ENCODE measurements around the gene PDE9A. TPM values are rescaled to one million over a fixed set of nuclear protein-coding genes. Genes with fewer than 3 reads are reported as not detected.

PDE9A gene
- total RNA-seq, 2 donors from 2014 or later: 11.8 to 19.3 TPM

DNA sequence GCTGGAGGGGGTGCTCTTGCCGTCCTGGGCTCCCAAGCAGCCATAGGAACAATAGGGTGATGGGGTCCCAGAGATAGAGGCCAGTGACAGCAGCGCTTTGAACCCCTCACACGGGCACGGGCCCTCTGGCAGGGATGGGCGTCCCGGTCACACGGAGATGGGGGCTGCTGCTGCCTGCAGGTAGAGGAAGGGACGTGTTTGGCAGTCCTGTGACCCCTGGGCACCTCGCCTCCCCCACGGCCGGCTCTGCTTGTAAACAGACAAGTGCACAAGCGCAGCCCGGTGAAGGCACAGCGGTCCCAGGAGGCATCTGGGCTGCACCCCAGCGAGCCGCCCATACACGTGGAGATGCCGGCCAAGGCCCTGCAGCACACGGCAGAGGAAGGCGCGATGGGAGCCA lies 36.5 kb upstream of the PDE9A start:
- no peak for ATAC-seq (replicated peaks in 1 of 2)
- no peak overlapping the region for H3K4me3 Mint-ChIP-seq
- no peaks in the 10 kb centered on the region for H3K9me3 Mint-ChIP-seq
- DNase-seq: no peak
- peaks cover 7% of the 10 kb centered on the region for H3K4me1 Mint-ChIP-seq (ENCODE audit: low read depth)
- H3K27ac Mint-ChIP-seq: no peak overlapping the region
- H3K27me3 Mint-ChIP-seq (ENCODE audit: low read depth): no peaks in the 10 kb centered on the region
- peaks cover 0 to 5% of the 10 kb centered on the region in 2 donors for H3K36me3 Mint-ChIP-seq (ENCODE audit: insufficient read depth in 2 of 2)

DNA sequence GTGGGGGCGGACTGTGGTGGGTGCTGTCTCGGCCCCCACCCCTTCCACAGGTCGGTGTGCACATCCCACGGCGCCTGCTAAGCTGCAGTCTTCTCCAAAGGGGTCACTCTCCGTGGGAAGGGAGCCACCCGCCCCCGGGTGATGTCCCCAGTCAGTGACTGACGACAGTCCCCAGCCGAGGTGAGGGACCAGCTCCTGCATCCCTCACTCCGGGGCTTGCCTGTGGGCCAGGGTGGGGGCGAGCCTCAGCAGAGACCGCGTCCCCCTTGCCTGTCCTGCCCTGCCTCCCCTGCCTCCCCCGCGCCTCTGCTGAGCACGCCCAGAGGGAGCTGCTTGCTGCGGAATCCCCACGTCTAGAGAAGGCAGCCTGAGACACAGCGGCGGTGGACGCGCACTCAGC lies 35.9 kb upstream of the PDE9A start:
- Mint-ChIP-seq H3K4me1 (ENCODE audit: low read depth) (peaks cover 7% of the 10 kb centered on the region), H3K4me3 (no peak overlapping the region), H3K27me3 (ENCODE audit: low read depth) (no peaks in the 10 kb centered on the region), H3K36me3 (ENCODE audit: insufficient read depth in 2 of 2) (peaks cover 0 to 1% of the 10 kb centered on the region in 2 donors), H3K9me3 (no peaks in the 10 kb centered on the region), H3K27ac (no peak overlapping the region)
- DNase-seq (no peak), ATAC-seq (replicated peaks in 1 of 2) (no peak)

DNA sequence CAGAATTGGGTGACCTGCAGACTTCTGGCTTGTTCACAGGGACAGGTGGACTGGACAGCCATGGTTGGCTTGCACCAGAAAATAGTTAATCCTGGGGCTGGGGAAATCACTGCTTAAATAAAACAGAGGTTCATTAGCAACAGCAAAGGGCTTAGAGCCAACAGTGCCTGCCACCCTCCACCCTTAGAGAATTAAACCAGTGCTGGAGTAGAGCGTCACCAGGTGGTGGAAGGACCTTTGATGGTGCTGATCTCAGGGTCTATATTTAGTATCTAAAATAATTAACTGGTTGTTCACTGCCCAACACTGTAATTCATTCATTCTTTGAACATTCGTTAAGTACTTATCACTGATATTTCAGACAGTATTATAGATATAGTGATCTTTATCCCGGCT lies 34.7 kb upstream of the PDE9A start:
- Mint-ChIP-seq H3K4me1 (ENCODE audit: low read depth) (peaks cover 2% of the 10 kb centered on the region), H3K36me3 (ENCODE audit: insufficient read depth in 2 of 2) (no peaks in the 10 kb centered on the region), H3K9me3 (no peaks in the 10 kb centered on the region), H3K27ac (no peak overlapping the region), H3K27me3 (ENCODE audit: low read depth) (no peaks in the 10 kb centered on the region), H3K4me3 (no peak overlapping the region)
- DNase-seq: no peak
- ATAC-seq (replicated peaks in 1 of 2): no peak

DNA sequence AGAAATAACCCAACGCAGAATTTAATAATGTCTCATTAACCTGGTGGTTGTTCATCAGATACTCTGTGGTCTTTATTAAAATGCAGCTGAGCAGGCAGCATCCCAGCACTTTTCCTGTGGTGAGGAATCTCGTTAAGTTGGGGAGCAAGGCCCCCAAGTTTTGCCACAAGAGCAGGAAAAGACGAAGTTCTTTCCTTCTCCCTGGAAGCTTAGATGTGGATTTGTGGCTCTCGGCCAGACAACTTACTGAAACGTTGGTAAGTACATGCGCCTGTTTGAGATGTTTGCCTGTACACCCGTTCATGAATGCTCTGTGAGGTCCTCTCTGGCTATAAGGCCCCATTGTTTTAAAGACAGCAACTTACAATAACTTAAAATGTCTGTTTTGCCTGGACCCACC lies 34.3 kb upstream of the PDE9A start:
- ATAC-seq (replicated peaks in 1 of 2) (no peak), DNase-seq (no peak)
- H3K36me3 Mint-ChIP-seq (ENCODE audit: insufficient read depth in 2 of 2): no peaks in the 10 kb centered on the region
- no peaks in the 10 kb centered on the region for H3K27me3 Mint-ChIP-seq (ENCODE audit: low read depth)
- no peak overlapping the region for H3K4me3 Mint-ChIP-seq
- H3K27ac Mint-ChIP-seq: no peak overlapping the region
- H3K9me3 Mint-ChIP-seq: no peaks in the 10 kb centered on the region
- no peaks in the 10 kb centered on the region for H3K4me1 Mint-ChIP-seq (ENCODE audit: low read depth)

DNA sequence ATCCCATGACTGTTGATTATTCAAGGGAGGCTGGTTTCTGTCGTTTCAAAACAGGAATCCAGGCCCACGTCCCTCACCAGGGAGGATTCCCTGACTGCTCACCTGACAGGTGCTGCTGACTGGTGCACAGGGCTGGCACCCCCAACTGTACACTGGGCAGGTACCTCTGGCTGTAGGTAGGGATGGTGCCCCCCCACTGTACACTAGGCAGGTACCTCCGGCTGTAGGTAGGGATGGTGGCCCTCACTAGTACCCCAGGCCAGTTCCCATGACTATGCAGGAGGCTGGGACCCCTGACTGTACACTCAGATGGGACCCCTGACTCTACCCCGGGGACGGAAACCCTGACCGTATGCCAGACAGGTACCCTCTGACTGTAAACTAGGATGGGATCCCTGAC lies 33.6 kb upstream of the PDE9A start:
- ATAC-seq (replicated peaks in 1 of 2): no peak
- no peaks in the 10 kb centered on the region for H3K36me3 Mint-ChIP-seq (ENCODE audit: insufficient read depth in 2 of 2)
- no peak overlapping the region for H3K27ac Mint-ChIP-seq
- H3K4me3 Mint-ChIP-seq: no peak overlapping the region
- no peaks in the 10 kb centered on the region for H3K4me1 Mint-ChIP-seq (ENCODE audit: low read depth)
- no peaks in the 10 kb centered on the region for H3K27me3 Mint-ChIP-seq (ENCODE audit: low read depth)
- DNase-seq: no peak
- H3K9me3 Mint-ChIP-seq: no peaks in the 10 kb centered on the region

DNA sequence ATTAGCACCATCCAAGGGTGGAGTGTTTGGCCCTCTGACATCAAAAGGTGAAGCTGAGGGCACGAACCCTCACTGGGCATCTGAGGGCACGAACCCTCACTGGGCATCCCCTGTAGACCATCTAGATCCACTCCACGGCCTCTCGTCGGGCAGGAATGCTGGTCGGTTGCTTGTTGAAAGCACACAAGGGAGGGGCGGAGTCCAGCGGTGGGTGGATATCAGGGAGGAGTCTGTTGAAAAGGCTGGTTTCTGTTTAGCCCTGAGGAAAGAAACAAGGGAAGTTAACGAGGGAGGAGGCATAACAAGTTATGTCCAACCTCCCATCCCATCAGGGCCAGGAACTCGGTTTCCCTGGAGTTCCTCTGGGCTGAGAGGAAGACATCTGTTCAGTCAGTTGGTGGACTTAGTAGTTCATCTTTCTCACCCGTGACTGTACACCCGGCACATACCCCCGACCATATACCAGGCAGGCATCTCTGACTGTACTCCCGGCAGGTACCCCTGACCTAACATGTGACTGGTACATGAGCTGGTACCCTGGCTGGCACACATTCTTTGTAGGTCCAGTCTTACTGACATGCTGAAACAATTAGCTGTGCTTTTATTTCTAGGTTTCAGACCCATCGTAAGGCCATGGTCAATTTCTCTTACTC lies 32.1 kb upstream of the PDE9A start:
- H3K9me3 Mint-ChIP-seq: no peaks in the 10 kb centered on the region

DNA sequence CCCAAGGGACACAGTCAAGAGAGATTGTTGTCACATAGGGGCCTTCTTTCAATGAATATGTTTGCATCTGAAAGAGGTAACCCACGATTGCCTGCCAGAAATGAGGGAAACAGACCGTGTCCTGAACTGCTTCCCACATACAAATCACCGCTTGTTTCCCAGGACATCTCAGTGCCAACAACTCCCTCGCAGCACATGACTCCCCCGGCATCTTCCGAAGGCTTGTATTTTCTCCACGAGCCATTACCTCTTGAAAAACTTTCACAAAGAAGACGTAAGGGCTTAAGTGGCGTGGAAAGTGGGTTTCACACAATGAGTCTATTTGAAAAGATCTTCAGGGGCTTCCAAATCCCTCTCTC lies 31.6 kb upstream of the PDE9A start:
- no peaks in the 10 kb centered on the region for H3K27me3 Mint-ChIP-seq (ENCODE audit: low read depth)
- ATAC-seq (replicated peaks in 1 of 2) (no peak), DNase-seq (no peak)
- H3K9me3 Mint-ChIP-seq: no peaks in the 10 kb centered on the region
- no peaks in the 10 kb centered on the region for H3K36me3 Mint-ChIP-seq (ENCODE audit: insufficient read depth in 2 of 2)
- H3K4me1 Mint-ChIP-seq (ENCODE audit: low read depth): no peaks in the 10 kb centered on the region
- no peak overlapping the region for H3K4me3 Mint-ChIP-seq
- peak overlapping the region; percentile 39 for H3K27ac Mint-ChIP-seq

More for the DNA sequence above, 32.1 kb upstream of the PDE9A start:
- Mint-ChIP-seq H3K4me3 (no peak overlapping the region), H3K36me3 (ENCODE audit: insufficient read depth in 2 of 2) (no peaks in the 10 kb centered on the region), H3K4me1 (ENCODE audit: low read depth) (no peaks in the 10 kb centered on the region), H3K27me3 (ENCODE audit: low read depth) (no peaks in the 10 kb centered on the region), H3K27ac (no peak overlapping the region)
- ATAC-seq (replicated peaks in 1 of 2): no peak
- no peak for DNase-seq

DNA sequence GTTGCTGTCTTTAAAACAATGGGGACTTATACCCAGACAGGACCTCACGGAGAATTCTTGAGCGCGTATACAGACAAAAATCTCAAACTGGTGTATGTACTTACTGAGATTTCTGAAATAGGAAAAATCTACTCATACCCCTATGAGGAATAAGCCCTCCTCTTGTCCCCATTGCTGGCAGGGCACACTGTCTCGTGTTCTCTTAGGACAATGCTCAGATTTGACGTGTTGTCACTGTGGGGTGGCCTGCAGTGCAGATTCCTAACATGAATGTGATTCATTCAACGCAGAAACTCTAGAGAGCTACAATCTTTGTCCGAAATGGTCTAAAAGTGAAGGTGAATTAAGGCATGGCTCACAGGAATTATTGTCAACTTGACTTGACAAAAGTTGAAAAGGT lies 31.1 kb upstream of the PDE9A start:
- H3K36me3 Mint-ChIP-seq (ENCODE audit: insufficient read depth in 2 of 2): no peaks in the 10 kb centered on the region
- H3K9me3 Mint-ChIP-seq: no peaks in the 10 kb centered on the region
- H3K4me1 Mint-ChIP-seq (ENCODE audit: low read depth): no peaks in the 10 kb centered on the region
- H3K4me3 Mint-ChIP-seq: no peak overlapping the region
- no peaks in the 10 kb centered on the region for H3K27me3 Mint-ChIP-seq (ENCODE audit: low read depth)
- ATAC-seq (replicated peaks in 1 of 2): no peak
- no peak overlapping the region for H3K27ac Mint-ChIP-seq
- no peak for DNase-seq

DNA sequence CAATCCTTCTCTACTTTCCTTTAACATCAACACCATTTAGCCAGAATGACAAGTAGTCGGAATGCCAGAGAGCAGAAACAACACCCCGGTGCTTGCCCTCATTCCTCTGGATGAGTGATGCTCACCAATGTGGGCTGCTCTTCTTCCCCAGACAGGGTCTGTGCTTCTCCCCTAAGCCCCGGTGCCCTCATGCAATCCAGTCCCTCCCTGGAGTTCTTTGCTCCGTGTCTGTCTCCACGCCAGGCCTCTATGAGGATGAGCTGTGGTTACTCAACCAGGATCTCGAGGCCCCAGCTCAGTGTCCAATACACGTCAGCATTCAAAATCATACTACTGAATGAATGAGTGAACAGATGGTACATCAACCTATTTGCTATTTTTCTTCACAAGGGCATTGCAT lies 29.7 kb upstream of the PDE9A start:
- no peak overlapping the region for H3K4me3 Mint-ChIP-seq
- H3K36me3 Mint-ChIP-seq (ENCODE audit: insufficient read depth in 2 of 2): no peaks in the 10 kb centered on the region
- ATAC-seq (replicated peaks in 1 of 2): no peak
- no peaks in the 10 kb centered on the region for H3K27me3 Mint-ChIP-seq (ENCODE audit: low read depth)
- H3K4me1 Mint-ChIP-seq (ENCODE audit: low read depth): no peaks in the 10 kb centered on the region
- H3K27ac Mint-ChIP-seq: no peak overlapping the region
- H3K9me3 Mint-ChIP-seq: no peaks in the 10 kb centered on the region
- DNase-seq: no peak

DNA sequence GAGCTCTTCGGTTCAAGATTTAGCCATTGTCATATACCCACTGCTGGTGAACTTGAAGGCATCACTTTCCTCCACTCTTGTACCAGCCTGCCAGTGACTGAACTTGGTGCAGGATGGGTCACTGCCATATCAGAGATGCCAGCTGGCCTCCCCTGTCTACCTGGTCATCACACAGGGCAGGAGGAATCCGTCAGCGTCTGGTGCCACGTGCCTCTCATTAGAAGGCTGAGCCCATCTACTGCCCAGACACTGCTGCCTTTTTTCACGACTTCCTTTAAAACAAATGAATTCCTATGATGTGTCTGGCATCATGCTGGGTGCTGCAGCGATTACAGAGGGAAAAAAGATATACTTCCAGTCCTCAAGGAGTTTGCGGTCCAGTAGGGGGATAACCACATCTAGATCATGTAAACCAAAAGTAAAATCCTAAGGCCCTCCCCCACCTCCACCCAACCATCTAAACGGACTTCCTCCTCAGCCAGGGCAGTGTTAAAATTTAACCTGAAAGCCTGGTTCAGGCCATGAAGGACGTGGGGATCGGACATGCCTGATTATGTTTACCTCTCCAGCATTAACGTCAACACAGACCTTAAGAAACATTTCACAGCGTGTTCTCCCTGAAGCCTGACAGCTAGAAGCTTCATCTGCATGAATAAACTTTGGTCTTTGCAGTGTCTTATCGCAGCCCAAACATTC lies 29.2 kb upstream of the PDE9A start:
- H3K4me1 Mint-ChIP-seq (ENCODE audit: low read depth): no peaks in the 10 kb centered on the region
- no peak overlapping the region for H3K4me3 Mint-ChIP-seq
- H3K9me3 Mint-ChIP-seq: no peaks in the 10 kb centered on the region
- no peak overlapping the region for H3K27ac Mint-ChIP-seq
- DNase-seq (no peak), ATAC-seq (replicated peaks in 1 of 2) (no peak)
- H3K36me3 Mint-ChIP-seq (ENCODE audit: insufficient read depth in 2 of 2): no peaks in the 10 kb centered on the region
- H3K27me3 Mint-ChIP-seq (ENCODE audit: low read depth): no peaks in the 10 kb centered on the region

DNA sequence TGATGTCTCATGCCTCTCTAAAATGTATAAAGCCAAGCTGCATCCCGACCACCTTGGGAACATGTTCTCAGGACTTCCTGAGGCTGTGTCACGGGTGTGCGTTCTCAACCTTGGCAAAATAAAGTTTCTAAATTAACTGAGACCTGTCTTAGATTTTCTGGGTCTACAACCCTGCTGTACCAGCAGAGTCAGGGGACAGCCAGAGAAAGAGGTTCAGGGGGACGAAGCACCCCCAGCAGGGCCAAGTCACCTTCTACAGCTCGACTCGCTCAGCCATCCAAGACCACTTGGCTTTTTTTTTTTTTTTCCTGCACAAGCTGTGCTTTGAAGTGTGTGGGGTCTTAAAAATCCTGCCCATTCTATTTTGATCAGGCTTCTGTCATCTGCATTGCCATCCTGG lies 28.5 kb upstream of the PDE9A start:
- Mint-ChIP-seq H3K27ac (no peak overlapping the region), H3K36me3 (ENCODE audit: insufficient read depth in 2 of 2) (no peaks in the 10 kb centered on the region), H3K9me3 (no peaks in the 10 kb centered on the region), H3K27me3 (ENCODE audit: low read depth) (no peaks in the 10 kb centered on the region), H3K4me3 (no peak overlapping the region), H3K4me1 (ENCODE audit: low read depth) (no peaks in the 10 kb centered on the region)
- DNase-seq (no peak), ATAC-seq (replicated peaks in 1 of 2) (no peak)

DNA sequence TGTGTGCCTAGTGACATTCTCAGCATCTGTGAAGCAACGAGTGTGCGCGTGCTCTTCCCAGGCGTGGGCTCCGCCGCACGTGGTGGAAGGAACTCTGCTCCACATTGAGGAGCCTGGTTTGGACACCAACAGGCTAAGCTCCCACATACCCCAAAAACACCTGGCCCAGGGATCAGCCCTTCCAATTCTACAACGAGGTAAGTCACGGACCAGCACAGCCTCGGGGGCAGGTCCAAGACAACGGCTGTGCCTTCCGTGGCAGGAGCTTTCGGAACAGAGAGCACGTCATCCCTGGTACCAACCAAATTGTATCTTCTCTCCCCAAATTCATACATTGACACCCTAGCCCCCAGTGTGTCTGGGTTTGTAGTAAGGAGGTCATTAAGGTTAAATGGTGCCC lies 27.2 kb upstream of the PDE9A start:
- H3K4me1 Mint-ChIP-seq (ENCODE audit: low read depth): no peaks in the 10 kb centered on the region
- no peak overlapping the region for H3K4me3 Mint-ChIP-seq
- DNase-seq: no peak
- no peaks in the 10 kb centered on the region for H3K9me3 Mint-ChIP-seq
- no peak for ATAC-seq (replicated peaks in 1 of 2)
- H3K27ac Mint-ChIP-seq: no peak overlapping the region
- H3K27me3 Mint-ChIP-seq (ENCODE audit: low read depth): no peaks in the 10 kb centered on the region
- no peaks in the 10 kb centered on the region for H3K36me3 Mint-ChIP-seq (ENCODE audit: insufficient read depth in 2 of 2)

DNA sequence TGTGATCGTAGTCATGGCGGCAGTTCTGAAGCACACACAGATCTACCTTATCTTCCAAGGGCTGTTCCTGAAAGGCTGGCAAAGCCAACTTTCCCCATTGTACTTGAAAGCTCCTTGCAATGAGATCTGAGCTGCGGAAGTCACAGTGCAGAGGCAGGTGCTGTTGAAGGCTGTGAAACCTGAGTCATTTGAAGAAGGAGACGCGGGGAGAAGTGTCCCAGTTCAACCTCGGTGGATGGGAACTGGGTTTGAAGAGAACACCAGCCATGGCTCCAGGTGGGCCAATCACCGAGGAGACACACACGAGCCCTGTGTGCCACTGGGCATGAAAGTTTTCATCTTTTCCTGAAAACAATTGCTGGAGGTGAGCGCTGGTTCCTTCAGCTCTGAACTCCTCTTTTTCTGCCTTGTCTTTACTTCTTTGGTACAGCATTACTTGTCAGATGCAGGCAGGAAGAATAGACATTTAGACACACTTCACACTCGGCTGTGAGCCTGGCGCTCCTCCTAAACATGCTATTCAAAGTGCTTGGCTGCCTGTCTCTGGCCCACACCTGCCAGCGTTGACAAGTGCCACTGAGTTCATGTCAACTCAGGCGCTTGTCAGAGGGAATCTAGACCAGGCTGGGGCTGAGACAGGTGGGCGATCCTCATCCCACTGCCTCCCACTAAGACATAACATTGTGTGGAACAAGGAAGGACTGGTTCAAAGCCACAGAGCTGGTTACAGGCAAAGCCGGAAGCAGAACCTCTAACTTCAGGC lies 25.7 kb upstream of the PDE9A start:
- Mint-ChIP-seq H3K27ac (no peak overlapping the region), H3K36me3 (ENCODE audit: insufficient read depth in 2 of 2) (no peaks in the 10 kb centered on the region), H3K4me1 (ENCODE audit: low read depth) (no peaks in the 10 kb centered on the region), H3K4me3 (no peak overlapping the region), H3K27me3 (ENCODE audit: low read depth) (no peaks in the 10 kb centered on the region), H3K9me3 (no peaks in the 10 kb centered on the region)
- no peak for ATAC-seq (replicated peaks in 1 of 2)
- DNase-seq: no peak
